Stimulated activated effector memory CD8-positive, alpha-beta T cell treated with anti-CD3 and anti-CD28 coated beads, Interleukin-12 subunit alpha, Interleukin-12 subunit beta, amount 100 ng/mL, for 72 hours (primary cell): Measurements from ENCODE around the gene ASTN2.

Source experiments
- ATAC-seq: fragments of 150-1000 bp; cut with Tn5 transposase; 2 replicates; pipeline ENCODE4 v1.10.0; 2021
- DNase-seq, 2 donors: peaks; one replicate each; pipeline ENCODE4 v3.0.0; 2021 to 2022; ENCODE audit warnings: low spot score in 2 of 2
- H3K27ac Mint-ChIP-seq: one replicate; pipeline ENCODE4 v1.8.0; 2022; ENCODE audit warnings: mild to moderate bottlenecking, mixed read lengths
- H3K36me3 Mint-ChIP-seq: one replicate; pipeline ENCODE4 v1.8.0; 2022; ENCODE audit warnings: mild to moderate bottlenecking, mixed read lengths
- H3K4me1 Mint-ChIP-seq: one replicate; pipeline ENCODE4 v1.8.0; 2022; ENCODE audit warnings: mixed read lengths
- H3K4me3 Mint-ChIP-seq: one replicate; pipeline ENCODE4 v1.8.0; 2022; ENCODE audit warnings: mild to moderate bottlenecking, mixed read lengths
- H3K9me3 Mint-ChIP-seq: one replicate; pipeline ENCODE4 v1.8.0; 2022; ENCODE audit warnings: mixed read lengths

Gene ASTN2

GRCh38 chr9:117403848-117404247 is 11.0 kb downstream of the ASTN2 start:
- no peak overlapping the region for H3K27ac Mint-ChIP-seq
- ATAC-seq, result no peak
- peaks cover 7% of the 10 kb centered on the region for H3K9me3 Mint-ChIP-seq
- no peak for DNase-seq
- no peak overlapping the region for H3K4me3 Mint-ChIP-seq
- H3K36me3 Mint-ChIP-seq, result no peaks in the 10 kb centered on the region
- no peaks in the 10 kb centered on the region for H3K4me1 Mint-ChIP-seq

- no peak overlapping the region for H3K27ac Mint-ChIP-seq
- peaks cover 7% of the 10 kb centered on the region for H3K9me3 Mint-ChIP-seq
- DNase-seq (no peak), ATAC-seq (no peak)
- H3K4me1 Mint-ChIP-seq, result no peaks in the 10 kb centered on the region
- no peaks in the 10 kb centered on the region for H3K36me3 Mint-ChIP-seq
- no peak overlapping the region for H3K4me3 Mint-ChIP-seq
These were observed 11.4 kb downstream of the ASTN2 start for GRCh38 chr9:117403403-117403811.

GRCh38 chr9:117400171-117400570 is 14.7 kb downstream of the ASTN2 start:
- H3K9me3 Mint-ChIP-seq, result peaks cover 3% of the 10 kb centered on the region
- no peak overlapping the region for H3K27ac Mint-ChIP-seq
- ATAC-seq (no peak), DNase-seq (no peak)
- no peaks in the 10 kb centered on the region for H3K36me3 Mint-ChIP-seq
- no peak overlapping the region for H3K4me3 Mint-ChIP-seq
- H3K4me1 Mint-ChIP-seq, result no peaks in the 10 kb centered on the region

- DNase-seq (no peak), ATAC-seq (no peak)
- Mint-ChIP-seq H3K4me1 (no peaks in the 10 kb centered on the region), H3K9me3 (peaks cover 12% of the 10 kb centered on the region), H3K36me3 (no peaks in the 10 kb centered on the region), H3K27ac (no peak overlapping the region), H3K4me3 (no peak overlapping the region)
These were observed 19.7 kb downstream of the ASTN2 start for GRCh38 chr9:117395151-117395650.

GRCh38 chr9:117394655-117395054 is 20.2 kb downstream of the ASTN2 start:
- Mint-ChIP-seq H3K4me3 (no peak overlapping the region), H3K27ac (no peak overlapping the region), H3K36me3 (no peaks in the 10 kb centered on the region), H3K4me1 (no peaks in the 10 kb centered on the region), H3K9me3 (peaks cover 12% of the 10 kb centered on the region)
- DNase-seq (no peak), ATAC-seq (no peak)

GRCh38 chr9:117392992-117393391 is 21.9 kb downstream of the ASTN2 start:
- H3K9me3 Mint-ChIP-seq, result peaks cover 12% of the 10 kb centered on the region
- no peak overlapping the region for H3K27ac Mint-ChIP-seq
- no peak overlapping the region for H3K4me3 Mint-ChIP-seq
- DNase-seq (no peak), ATAC-seq (no peak)
- no peaks in the 10 kb centered on the region for H3K36me3 Mint-ChIP-seq
- no peaks in the 10 kb centered on the region for H3K4me1 Mint-ChIP-seq

GRCh38 chr9:117387422-117387821 is 27.4 kb downstream of the ASTN2 start:
- H3K27ac Mint-ChIP-seq, result no peak overlapping the region
- no peak for ATAC-seq
- H3K4me3 Mint-ChIP-seq, result no peak overlapping the region
- DNase-seq, result no peak
- no peaks in the 10 kb centered on the region for H3K36me3 Mint-ChIP-seq
- H3K9me3 Mint-ChIP-seq, result peaks cover 4% of the 10 kb centered on the region
- H3K4me1 Mint-ChIP-seq, result no peaks in the 10 kb centered on the region

- H3K4me1 Mint-ChIP-seq, result no peaks in the 10 kb centered on the region
- no peak overlapping the region for H3K27ac Mint-ChIP-seq
- no peak for ATAC-seq
- no peak for DNase-seq
- H3K9me3 Mint-ChIP-seq, result peaks cover 12% of the 10 kb centered on the region
- no peak overlapping the region for H3K4me3 Mint-ChIP-seq
- no peaks in the 10 kb centered on the region for H3K36me3 Mint-ChIP-seq
These were observed 35.5 kb downstream of the ASTN2 start for GRCh38 chr9:117379341-117379740.

GRCh38 chr9:117377046-117377445 is 37.8 kb downstream of the ASTN2 start:
- H3K4me1 Mint-ChIP-seq, result no peaks in the 10 kb centered on the region
- ATAC-seq (no peak), DNase-seq (no peak)
- no peak overlapping the region for H3K4me3 Mint-ChIP-seq
- no peak overlapping the region for H3K27ac Mint-ChIP-seq
- H3K36me3 Mint-ChIP-seq, result no peaks in the 10 kb centered on the region
- peaks cover 16% of the 10 kb centered on the region for H3K9me3 Mint-ChIP-seq

- Mint-ChIP-seq H3K4me1 (no peaks in the 10 kb centered on the region), H3K4me3 (no peak overlapping the region), H3K9me3 (peaks cover 13% of the 10 kb centered on the region), H3K27ac (no peak overlapping the region), H3K36me3 (no peaks in the 10 kb centered on the region)
- ATAC-seq (no peak), DNase-seq (no peak)
These were observed 38.9 kb downstream of the ASTN2 start for GRCh38 chr9:117375956-117376355.

- Mint-ChIP-seq H3K4me1 (no peaks in the 10 kb centered on the region), H3K9me3 (peaks cover 10% of the 10 kb centered on the region), H3K36me3 (no peaks in the 10 kb centered on the region), H3K4me3 (no peak overlapping the region), H3K27ac (no peak overlapping the region)
- ATAC-seq, result no peak
- DNase-seq, result no peak
These were observed 40.7 kb downstream of the ASTN2 start for GRCh38 chr9:117374076-117374725.

- Mint-ChIP-seq H3K4me3 (no peak overlapping the region), H3K27ac (no peak overlapping the region), H3K36me3 (no peaks in the 10 kb centered on the region), H3K9me3 (peaks cover 14% of the 10 kb centered on the region), H3K4me1 (no peaks in the 10 kb centered on the region)
- DNase-seq (no peak), ATAC-seq (no peak)
These were observed 46.1 kb downstream of the ASTN2 start for GRCh38 chr9:117368684-117369230.

- Mint-ChIP-seq H3K4me1 (no peaks in the 10 kb centered on the region), H3K36me3 (no peaks in the 10 kb centered on the region), H3K4me3 (no peak overlapping the region), H3K27ac (no peak overlapping the region), H3K9me3 (peaks cover 14% of the 10 kb centered on the region)
- DNase-seq (no peak), ATAC-seq (no peak)
These were observed 49.4 kb downstream of the ASTN2 start for GRCh38 chr9:117365438-117365837.

- Mint-ChIP-seq H3K4me1 (no peaks in the 10 kb centered on the region), H3K4me3 (no peak overlapping the region), H3K36me3 (no peaks in the 10 kb centered on the region), H3K9me3 (peaks cover 21% of the 10 kb centered on the region), H3K27ac (no peak overlapping the region)
- DNase-seq (no peak), ATAC-seq (no peak)
These were observed 51.9 kb downstream of the ASTN2 start for GRCh38 chr9:117363006-117363405.

GRCh38 chr9:117359910-117360309 is 54.9 kb downstream of the ASTN2 start:
- ATAC-seq, result no peak
- Mint-ChIP-seq H3K36me3 (no peaks in the 10 kb centered on the region), H3K27ac (no peak overlapping the region), H3K4me3 (no peak overlapping the region), H3K4me1 (no peaks in the 10 kb centered on the region), H3K9me3 (peaks cover 18% of the 10 kb centered on the region)
- DNase-seq, result no peak

- ATAC-seq (no peak), DNase-seq (no peak)
- Mint-ChIP-seq H3K4me3 (no peak overlapping the region), H3K27ac (no peak overlapping the region), H3K4me1 (no peaks in the 10 kb centered on the region), H3K36me3 (no peaks in the 10 kb centered on the region), H3K9me3 (peaks cover 14% of the 10 kb centered on the region)
These were observed 59.3 kb downstream of the ASTN2 start for GRCh38 chr9:117355542-117355941.
